Renal cortical epithelial cell (primary cell): ENCODE data around the gene GPR157. TPM values are rescaled to one million over a fixed set of nuclear protein-coding genes. Genes with fewer than 3 reads are reported as not detected.
"Not testable (repeated sequence)": the region's sequence is repeated elsewhere in the genome, so short reads cannot be mapped to it uniquely, and the experiment has no call there.

Source experiments
- DNase-seq: peaks from one replicate; pipeline ENCODE4 v3.0.0-alpha.2; 2011; ENCODE audit warnings: low read depth
- total RNA-seq: library from RNA; depleted of rRNA; stranded (reverse); fragments of >200 nt; gene quantifications from 2 replicates; pipeline ENCODE4 v1.2.3, GENCODE V29; 2014

The GPR157 gene
- total RNA-seq, 1 donor from 2014 or later = 4.6 TPM

- DNase-seq = no peak
Measured at GRCh38 chr1:9146156-9146555, 17.3 kb upstream of the GPR157 start.

GRCh38 chr1:9145714-9146113 is 16.8 kb upstream of the GPR157 start:
- DNase-seq = no peak

GRCh38 chr1:9145021-9145668 is 16.2 kb upstream of the GPR157 start:
- no peak for DNase-seq

- not testable (repeated sequence) for DNase-seq
Measured at GRCh38 chr1:9144494-9144893, 15.6 kb upstream of the GPR157 start.

- no peak for DNase-seq
Measured at GRCh38 chr1:9143250-9143649, 14.3 kb upstream of the GPR157 start.

GRCh38 chr1:9139930-9140329 is 11.0 kb upstream of the GPR157 start:
- DNase-seq = no peak

- DNase-seq = no peak
Measured at GRCh38 chr1:9136932-9137331, 8.0 kb upstream of the GPR157 start.

- DNase-seq = no peak
Measured at GRCh38 chr1:9135073-9135836, 6.4 kb upstream of the GPR157 start.

GRCh38 chr1:9133870-9134585 is 5.1 kb upstream of the GPR157 start:
- DNase-seq = no peak

GRCh38 chr1:9129266-9130041 is 552 bp upstream of the GPR157 start:
- DNase-seq = peak; percentile 31

- no peak for DNase-seq
Measured at GRCh38 chr1:9128166-9128519, 759 bp downstream of the GPR157 start.

- no peak for DNase-seq
Measured at GRCh38 chr1:9127395-9128165, 1.3 kb downstream of the GPR157 start.

GRCh38 chr1:9126511-9126910 is 2.4 kb downstream of the GPR157 start:
- no peak for DNase-seq

- not testable (repeated sequence) for DNase-seq
Measured at GRCh38 chr1:9125847-9126246, 3.1 kb downstream of the GPR157 start.

GRCh38 chr1:9125325-9125724 is 3.6 kb downstream of the GPR157 start:
- DNase-seq = no peak

- not testable (repeated sequence) for DNase-seq
Measured at GRCh38 chr1:9124389-9124788, 4.5 kb downstream of the GPR157 start.

- not testable (repeated sequence) for DNase-seq
Measured at GRCh38 chr1:9123665-9124064, 5.2 kb downstream of the GPR157 start.

- DNase-seq = no peak
Measured at GRCh38 chr1:9121496-9122409, 7.1 kb downstream of the GPR157 start.

- no peak for DNase-seq
Measured at GRCh38 chr1:9120312-9120958, 8.5 kb downstream of the GPR157 start.

- no peak for DNase-seq
Measured at GRCh38 chr1:9119745-9120144, 9.2 kb downstream of the GPR157 start.
